Lung microvascular endothelial cell (primary cell): ENCODE data around the gene WDR54. TPM values are rescaled to one million over a fixed set of nuclear protein-coding genes. Genes with fewer than 3 reads are reported as not detected.

ENCODE experiments used
- total RNA-seq: library from RNA; depleted of rRNA; stranded (reverse); fragments of >200 nt; gene quantifications from 2 replicates; pipeline ENCODE4 v1.2.1, GENCODE V29; 2014

Gene WDR54
- total RNA-seq, 1 donor from 2014 or later = 24.0 TPM

Other genes with a start within 250 kb of the WDR54 start
- gene MOB1A, start 242.9 kb upstream of the WDR54 start, total RNA-seq = 73.0 and 84.3 TPM in 2 replicates
- 39.9 and 84.5 TPM in 2 replicates for gene MTHFD2, start 223.1 kb upstream of the WDR54 start, total RNA-seq
- gene SLC4A5, start 78.3 kb upstream of the WDR54 start, total RNA-seq = under 0.01 and 0.20 TPM in 2 replicates
- gene DCTN1, start 41.4 kb upstream of the WDR54 start, total RNA-seq = 95.2 and 117 TPM in 2 replicates
- under 0.01 TPM in 1 of 2 replicates, not detected in the other for gene C2orf81, start 111 bp upstream of the WDR54 start, total RNA-seq
- gene RTKN, start 20.2 kb downstream of the WDR54 start, total RNA-seq = 11.8 and 28.4 TPM in 2 replicates
- 4.8 and 6.3 TPM in 2 replicates for gene INO80B, start 33.4 kb downstream of the WDR54 start, total RNA-seq
- gene WBP1, start 36.7 kb downstream of the WDR54 start, total RNA-seq = 40.3 and 47.6 TPM in 2 replicates
- 36.4 and 57.5 TPM in 2 replicates for gene MOGS, start 43.7 kb downstream of the WDR54 start, total RNA-seq
- gene MRPL53, start 51.0 kb downstream of the WDR54 start, total RNA-seq = 28.5 and 39.9 TPM in 2 replicates
- gene CCDC142, start 61.3 kb downstream of the WDR54 start, total RNA-seq = 7.8 and 16.9 TPM in 2 replicates
- 5.0 and 5.4 TPM in 2 replicates for gene TTC31, start 61.4 kb downstream of the WDR54 start, total RNA-seq
- gene LBX2, start 77.9 kb downstream of the WDR54 start, total RNA-seq = 0.20 and 0.65 TPM in 2 replicates
- gene PCGF1, start 86.0 kb downstream of the WDR54 start, total RNA-seq = 7.0 and 8.3 TPM in 2 replicates
- not detected in 2 replicates for gene TLX2, start 92.7 kb downstream of the WDR54 start, total RNA-seq
- not detected in 2 replicates for gene DQX1, start 104.5 kb downstream of the WDR54 start, total RNA-seq
- 70.2 and 138 TPM in 2 replicates for gene AUP1, start 108.0 kb downstream of the WDR54 start, total RNA-seq
- gene HTRA2, start 108.2 kb downstream of the WDR54 start, total RNA-seq = 35.3 and 38.1 TPM in 2 replicates
- 0.65 and 1.2 TPM in 2 replicates for gene LOXL3, start 132.2 kb downstream of the WDR54 start, total RNA-seq
- 19.0 and 22.0 TPM in 2 replicates for gene DOK1, start 133.0 kb downstream of the WDR54 start, total RNA-seq
- not detected in 2 replicates for gene M1AP, start 226.6 kb downstream of the WDR54 start, total RNA-seq
- gene SEMA4F, start 232.5 kb downstream of the WDR54 start, total RNA-seq = 1.8 and 2.2 TPM in 2 replicates